Endothelial cell of umbilical vein (primary cell): ENCODE results near the gene FSTL4. TPM values are rescaled to one million over a fixed set of nuclear protein-coding genes. Genes with fewer than 3 reads are reported as not detected.

Source experiments
- BruUV-seq: library from RNA; stranded (reverse); fragments of 400-500 nt; replicated peaks from 2 replicates; lab custom pipeline; 2021; lab: Mats Ljungman, UMichigan
- CTCF ChIA-PET: fragments of 300-600, 350-600 bp; sonication (Branson Sonifier 250); formaldehyde crosslinking; loops from one replicate; lab custom pipeline; 2021; ENCODE audit warnings: antibody characterized with exemption, inconsistent platforms; lab: Charles Lee
- POLR2A ChIA-PET: fragments of 300-600, 350-600 bp; sonication (Branson Sonifier 250); formaldehyde crosslinking; loops from one replicate; lab custom pipeline; 2021; ENCODE audit warnings: antibody characterized with exemption, inconsistent platforms; lab: Charles Lee
- DNase-seq: peaks from one replicate; pipeline ENCODE4 v3.0.0-alpha.2; 2011; ENCODE audit warnings: low read depth, low spot score
- FAIRE-seq: peaks from 2 replicates; lab custom pipeline; 2011; peaks lifted over from hg19 to GRCh38; lab: Jason Lieb, UNC
- H2AFZ ChIP-seq: 2 replicates; pipeline ENCODE4 v1.6.0; 2012; ENCODE audit warnings: low read depth, low read length, control low read depth, inconsistent platforms
- H3K27ac ChIP-seq: 2 replicates; pipeline ENCODE4 v1.5.1; 2011; ENCODE audit warnings: low read depth, mild to moderate bottlenecking, control low read depth, low read length, moderate library complexity; ENCODE audit not compliant: insufficient read depth
- H3K27me3 ChIP-seq, 2 experiments: 2 replicates each; pipeline versions ENCODE4 v1.6.0 to v1.6.1; 2011; ENCODE audit warnings: low read length in 2 of 2, mixed read lengths in 1 of 2; ENCODE audit not compliant: control insufficient read depth in 2 of 2, insufficient read depth in 2 of 2
- H3K36me3 ChIP-seq, 2 experiments: 2 replicates in 1 of 2; 3 replicates in 1 of 2; pipeline ENCODE4 v1.5.1; 2011; ENCODE audit warnings: low read length in 2 of 2, mild to moderate bottlenecking in 1 of 2, moderate library complexity in 1 of 2; ENCODE audit not compliant: control insufficient read depth in 2 of 2, insufficient read depth in 2 of 2; ENCODE audit errors: extremely low read depth in 1 of 2
- H3K4me1 ChIP-seq: 3 replicates; pipeline ENCODE4 v1.5.1; 2011; ENCODE audit warnings: mild to moderate bottlenecking, low read length; ENCODE audit not compliant: control insufficient read depth, insufficient read depth; ENCODE audit errors: extremely low read depth
- H3K4me2 ChIP-seq: 2 replicates; pipeline ENCODE4 v1.6.1; 2011; ENCODE audit warnings: low read length, control low read depth, mixed read lengths; ENCODE audit not compliant: insufficient read depth
- H3K4me3 ChIP-seq, 3 experiments: fragments of 200-600 bp in 1 of 3; sonication (generic), shearing (Covaris generic) in 1 of 3; replicated peaks in 1 of 3; 2 replicates each; pipeline ENCODE4 v1.5.1; 2011 to 2016; ENCODE audit warnings: control low read depth in 3 of 3, low read length in 3 of 3, mild to moderate bottlenecking in 2 of 3, inconsistent platforms in 1 of 3, low read depth in 1 of 3, moderate library complexity in 1 of 3; ENCODE audit not compliant: insufficient read depth in 1 of 3
- H3K79me2 ChIP-seq: 2 replicates; pipeline ENCODE4 v1.6.0; 2012; ENCODE audit warnings: low read length, inconsistent platforms; ENCODE audit not compliant: control insufficient read depth, insufficient read depth
- H3K9ac ChIP-seq: replicated peaks from 2 replicates; pipeline ENCODE3; 2011; ENCODE audit warnings: low read length, control low read depth; ENCODE audit not compliant: insufficient read depth; ENCODE audit errors: extremely low read depth
- H3K9me1 ChIP-seq: replicated peaks from 3 replicates; pipeline ENCODE4 v1.6.0; 2011; ENCODE audit warnings: mild to moderate bottlenecking, low read length; ENCODE audit not compliant: control insufficient read depth, insufficient read depth; ENCODE audit errors: extremely low read depth
- H3K9me3 ChIP-seq: replicated peaks from 2 replicates; pipeline ENCODE4 v1.5.1; 2012; ENCODE audit warnings: low read length, inconsistent platforms; ENCODE audit not compliant: control insufficient read depth, insufficient read depth
- H4K20me1 ChIP-seq: replicated peaks from 2 replicates; pipeline ENCODE3; 2011; ENCODE audit warnings: mild to moderate bottlenecking, low read length; ENCODE audit not compliant: control insufficient read depth, insufficient read depth; ENCODE audit errors: extremely low read depth
- CTCF ChIP-seq, 2 donors: IDR thresholded peaks; 1 replicate in 1 of 2; 2 replicates in 1 of 2; pipeline ENCODE4 v1.5.1; 2011; ENCODE audit warnings: low read length in 2 of 2, mild to moderate bottlenecking in 2 of 2, moderate library complexity in 2 of 2, control low read depth in 1 of 2, inconsistent platforms in 1 of 2, low read depth in 1 of 2; ENCODE audit not compliant: insufficient read depth in 1 of 2; ENCODE audit errors: extremely low read depth in 1 of 2
- EZH2 ChIP-seq: IDR thresholded peaks from 2 replicates; pipeline ENCODE4 v1.6.1; 2012; ENCODE audit warnings: borderline replicate concordance, low read depth, mild to moderate bottlenecking, moderate library complexity, low read length, inconsistent platforms; ENCODE audit not compliant: severe bottlenecking
- FOS ChIP-seq: IDR thresholded peaks from 2 replicates; pipeline ENCODE4 v1.6.1; 2011; ENCODE audit warnings: mild to moderate bottlenecking, low read length, moderate library complexity, borderline replicate concordance; ENCODE audit not compliant: insufficient read depth
- GATA2 ChIP-seq: IDR thresholded peaks from 2 replicates; pipeline ENCODE4 v1.7.0; 2011; ENCODE audit warnings: low read depth, mild to moderate bottlenecking, moderate library complexity, mixed read lengths, low read length; ENCODE audit not compliant: insufficient read length, insufficient read depth
- JUN ChIP-seq: IDR thresholded peaks from 2 replicates; pipeline ENCODE4 v1.6.1; 2011; ENCODE audit warnings: borderline replicate concordance, low read depth; ENCODE audit not compliant: insufficient read length, insufficient read depth
- MAX ChIP-seq: IDR thresholded peaks from 2 replicates; pipeline ENCODE4 v1.6.1; 2011; ENCODE audit not compliant: insufficient read depth, insufficient read length
- MYC ChIP-seq: IDR thresholded peaks from one replicate; pipeline ENCODE4 v1.6.1; 2011; ENCODE audit warnings: mild to moderate bottlenecking, low read depth, low read length
- POLR2A ChIP-seq: IDR thresholded peaks from 2 replicates; pipeline ENCODE4 v1.6.1; 2012; ENCODE audit warnings: low read depth, mild to moderate bottlenecking, control low read depth, low read length
- POLR2AphosphoS5 ChIP-seq: IDR thresholded peaks from 2 replicates; pipeline ENCODE4 v1.6.1; 2012; ENCODE audit warnings: low read depth, mild to moderate bottlenecking, control low read depth, low read length, moderate library complexity; ENCODE audit not compliant: insufficient read depth
- dilution Hi-C: fragments of 300-500 bp; cut with MboI; formaldehyde crosslinking; loops from one replicate; pipeline ENCODE4 v1.15.0; 2019; ENCODE audit warnings: low sequenced_read_pairs; ENCODE audit not compliant: extremely low pct_ligation_motif_present
- intact Hi-C: fragments of 100-400 bp; cut with micrococcal nuclease; formaldehyde crosslinking; loops from one replicate; pipeline ENCODE4 v1.10.0; 2022
- polyA plus RNA-seq, 4 experiments: library from polyadenylated mRNA; depleted of rRNA in 3 of 4; stranded (reverse) in 3 of 4; unstranded in 1 of 4; fragments of >200 nt; gene quantifications; 2 replicates each; pipeline versions ENCODE4 v1.2.1 to v1.2.3, GENCODE V29; 2011 to 2012; ENCODE audit warnings: missing spikeins in 1 of 4
- total RNA-seq: library from RNA; stranded (reverse); gene quantifications from 2 replicates; pipeline ENCODE4 v1.2.3, GENCODE V29; 2021

The FSTL4 gene
- total and polyA plus RNA-seq, 2 donors (not counting 3 experiments of a cell fraction or from before 2014, with no cell fraction given): 0.18 TPM; not detected in 1

- dilution Hi-C loops: no loop called here
- Histone ChIP-seq H4K20me1 (no peaks in the 10 kb centered on the region), H3K27ac (no peak overlapping the region), H3K4me3 (no peak overlapping the region), H3K36me3 (no peaks in the 10 kb centered on the region), H3K4me2 (no peak overlapping the region), H2AFZ (no peak overlapping the region), H3K27me3 (peaks cover 2 to 5% of the 10 kb centered on the region in 2 experiments), H3K79me2 (no peaks in the 10 kb centered on the region), H3K9me1 (no peaks in the 10 kb centered on the region), H3K9ac (no peak overlapping the region), H3K4me1 (no peaks in the 10 kb centered on the region), H3K9me3 (no peaks in the 10 kb centered on the region)
- intact Hi-C loops: no loop called here
- CTCF ChIA-PET: no interaction called here
- no peak for TF ChIP-seq GATA2
- no peak for TF ChIP-seq MYC
- TF ChIP-seq POLR2AphosphoS5: no peak
- TF ChIP-seq MAX: no peak
- TF ChIP-seq POLR2A: no peak
- POLR2A ChIA-PET: no interaction called here
- BruUV-seq: no TSS peak
- DNase-seq (no peak), FAIRE-seq (no peak)
Measured at GRCh38 chr5:133384120-133384855, 228.1 kb downstream of the FSTL4 start.

GRCh38 chr5:133383580-133383939, 228.8 kb downstream of the FSTL4 start:
- POLR2A ChIA-PET: no interaction called here
- Histone ChIP-seq H2AFZ (no peak overlapping the region), H3K4me2 (no peak overlapping the region), H3K9me1 (no peaks in the 10 kb centered on the region), H3K27me3 (peaks cover 4 to 5% of the 10 kb centered on the region in 2 experiments), H3K4me1 (no peaks in the 10 kb centered on the region), H3K36me3 (no peaks in the 10 kb centered on the region), H3K4me3 (no peak overlapping the region), H3K9me3 (no peaks in the 10 kb centered on the region), H3K9ac (no peak overlapping the region), H3K27ac (no peak overlapping the region), H4K20me1 (no peaks in the 10 kb centered on the region), H3K79me2 (no peaks in the 10 kb centered on the region)
- no TSS peak for BruUV-seq
- intact Hi-C loops (no loop called here), dilution Hi-C loops (no loop called here)
- DNase-seq (no peak), FAIRE-seq (no peak)
- CTCF ChIA-PET: no interaction called here
- TF ChIP-seq FOS (no peak), GATA2 (no peak), EZH2 (no peak), POLR2AphosphoS5 (no peak), JUN (no peak), CTCF (IDR thresholded peaks at IDR 0.05; ENCODE audit: extremely low read depth in 1 of 2, insufficient read depth in 1 of 2, low read depth in 1 of 2, low read length in 2 of 2) (no peak), POLR2A (no peak), MAX (no peak), MYC (no peak)
